ENCODE data around the gene PITRM1. TPM values are rescaled to one million over a fixed set of nuclear protein-coding genes. Genes with fewer than 3 reads are reported as not detected.

The PITRM1 gene
- total RNA-seq, 4 donors from 2014 or later = 78.6 to 102 (median 87.0) TPM

- no peak overlapping the region for H3K27ac ChIP-seq
- no peak for TF ChIP-seq EP300 (IDR thresholded peaks at IDR 0.05)
- TF ChIP-seq CTCF (IDR thresholded peaks at IDR 0.05) = no peak
- TF ChIP-seq POLR2AphosphoS5 (IDR thresholded peaks at IDR 0.05) = no peak
- TF ChIP-seq POLR2A (IDR thresholded peaks at IDR 0.05) = no peak
- peaks cover 0 to 84% of the 10 kb centered on the region in 2 donors for H3K36me3 ChIP-seq
- H3K4me1 ChIP-seq = peaks cover 0 to 21% (median 7%) of the 10 kb centered on the region in 3 donors
- no peak for ATAC-seq
- H3K4me3 ChIP-seq = no peak overlapping the region
- no peaks in the 10 kb centered on the region for H3K27me3 ChIP-seq
- no CpG with 5 or more reads among the region's 40 CpGs for WGBS, 2 donors (ENCODE audit: low coverage in 1 of 2)
- no peaks in the 10 kb centered on the region for H3K9me3 ChIP-seq
Measured at GRCh38 chr10:3129581-3130340, 42.8 kb downstream of the PITRM1 start.

- peaks cover 0 to 21% (median 7%) of the 10 kb centered on the region in 3 donors for H3K4me1 ChIP-seq
- no peaks in the 10 kb centered on the region for H3K9me3 ChIP-seq
- H3K4me3 ChIP-seq = no peak overlapping the region
- TF ChIP-seq POLR2AphosphoS5 (IDR thresholded peaks at IDR 0.05) (no peak), POLR2A (IDR thresholded peaks at IDR 0.05) (no peak), EP300 (IDR thresholded peaks at IDR 0.05) (no peak), CTCF (IDR thresholded peaks at IDR 0.05) (no peak)
- no peaks in the 10 kb centered on the region for H3K27me3 ChIP-seq
- H3K27ac ChIP-seq = no peak overlapping the region
- 78 to 97% methylated on average over 8 to 15 of the region's 24 CpGs for WGBS, 2 donors (ENCODE audit: low coverage in 1 of 2)
- no peak for ATAC-seq
- H3K36me3 ChIP-seq = peaks cover 0 to 84% of the 10 kb centered on the region in 2 donors
Measured at GRCh38 chr10:3128379-3129130, 44.0 kb downstream of the PITRM1 start.

- H3K9me3 ChIP-seq = no peaks in the 10 kb centered on the region
- peaks cover 0 to 21% (median 7%) of the 10 kb centered on the region in 3 donors for H3K4me1 ChIP-seq
- H3K4me3 ChIP-seq = no peak overlapping the region
- 40 to 97% methylated on average over 1 to 5 of the region's 10 CpGs for WGBS, 2 donors (ENCODE audit: low coverage in 1 of 2)
- peaks cover 0 to 84% of the 10 kb centered on the region in 2 donors for H3K36me3 ChIP-seq
- H3K27me3 ChIP-seq = no peaks in the 10 kb centered on the region
- TF ChIP-seq POLR2A (IDR thresholded peaks at IDR 0.05) = no peak
- no peak overlapping the region for H3K27ac ChIP-seq
- ATAC-seq = no peak
Measured at GRCh38 chr10:3127921-3128320, 44.7 kb downstream of the PITRM1 start.

GRCh38 chr10:3126741-3127346 lies 45.7 kb downstream of the PITRM1 start:
- no peak overlapping the region for H3K4me3 ChIP-seq
- no peaks in the 10 kb centered on the region for H3K27me3 ChIP-seq
- peak overlapping the region in 3 of 4 donors; percentile 53 to 67 (median 63) for H3K27ac ChIP-seq
- WGBS, 2 donors (ENCODE audit: low coverage in 1 of 2) = 60% methylated on average over 4 of the region's 25 CpGs; no CpG with 5 or more reads in 1 of the 2 donors
- peaks cover 0 to 84% of the 10 kb centered on the region in 2 donors for H3K36me3 ChIP-seq
- no peak for TF ChIP-seq CTCF (IDR thresholded peaks at IDR 0.05)
- no peak for TF ChIP-seq EP300 (IDR thresholded peaks at IDR 0.05)
- no peak for TF ChIP-seq POLR2AphosphoS5 (IDR thresholded peaks at IDR 0.05)
- no peak for TF ChIP-seq POLR2A (IDR thresholded peaks at IDR 0.05)
- no peaks in the 10 kb centered on the region for H3K9me3 ChIP-seq
- peaks cover 0 to 21% (median 7%) of the 10 kb centered on the region in 3 donors for H3K4me1 ChIP-seq
- peak; percentile 37 for ATAC-seq

- H3K36me3 ChIP-seq = peaks cover 0 to 81% of the 10 kb centered on the region in 2 donors
- no peak for ATAC-seq
- TF ChIP-seq CTCF (IDR thresholded peaks at IDR 0.05) (no peak), EP300 (IDR thresholded peaks at IDR 0.05) (no peak), POLR2AphosphoS5 (IDR thresholded peaks at IDR 0.05) (no peak), POLR2A (IDR thresholded peaks at IDR 0.05) (no peak)
- H3K4me1 ChIP-seq = peaks cover 0 to 21% (median 7%) of the 10 kb centered on the region in 3 donors
- peak overlapping the region in 3 of 4 donors; percentile 53 to 67 (median 63) for H3K27ac ChIP-seq
- H3K4me3 ChIP-seq = no peak overlapping the region
- no peaks in the 10 kb centered on the region for H3K9me3 ChIP-seq
- WGBS, 2 donors (ENCODE audit: low coverage in 1 of 2) = 57 to 100% methylated on average over 1 to 2 of the region's 15 CpGs
- no peaks in the 10 kb centered on the region for H3K27me3 ChIP-seq
Measured at GRCh38 chr10:3126249-3126648, 46.3 kb downstream of the PITRM1 start.

All from gastroesophageal sphincter (tissue), 4 donors.